GM21390 (cell line): ENCODE measurements around the gene TRAK1.

ENCODE experiments used
- ATAC-seq: cut with Tn5 transposase; IDR thresholded peaks from one replicate; pipeline ENCODE4 v1.9.1; 2021; ENCODE audit not compliant: unreplicated experiment

Gene TRAK1

GRCh38 chr3:42066516-42067181, 24.5 kb upstream of the TRAK1 start:
- no peak for ATAC-seq

DNA sequence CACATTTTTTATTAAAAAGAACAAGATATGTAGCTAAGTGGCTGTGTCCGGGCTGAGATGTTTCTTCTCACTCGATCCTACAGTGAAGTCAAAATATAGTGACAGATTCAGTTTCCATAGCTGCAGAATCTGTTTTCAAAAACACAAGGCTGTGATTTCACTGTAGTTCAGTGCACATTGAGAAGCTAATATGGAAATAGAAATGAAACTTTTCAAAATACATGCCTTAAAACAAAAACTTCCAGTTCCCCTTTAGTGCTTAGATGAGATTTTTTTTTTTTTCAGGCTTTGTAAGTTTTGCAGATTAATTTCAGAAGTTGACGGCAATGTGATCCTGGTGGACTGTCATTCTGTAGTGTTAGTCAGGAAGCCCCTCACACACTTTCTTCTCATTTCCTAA, 23.8 kb upstream of the TRAK1 start:
- peak; percentile 90 for ATAC-seq

- no peak for ATAC-seq
These were observed 22.7 kb upstream of the TRAK1 start for GRCh38 chr3:42068303-42069088.

DNA sequence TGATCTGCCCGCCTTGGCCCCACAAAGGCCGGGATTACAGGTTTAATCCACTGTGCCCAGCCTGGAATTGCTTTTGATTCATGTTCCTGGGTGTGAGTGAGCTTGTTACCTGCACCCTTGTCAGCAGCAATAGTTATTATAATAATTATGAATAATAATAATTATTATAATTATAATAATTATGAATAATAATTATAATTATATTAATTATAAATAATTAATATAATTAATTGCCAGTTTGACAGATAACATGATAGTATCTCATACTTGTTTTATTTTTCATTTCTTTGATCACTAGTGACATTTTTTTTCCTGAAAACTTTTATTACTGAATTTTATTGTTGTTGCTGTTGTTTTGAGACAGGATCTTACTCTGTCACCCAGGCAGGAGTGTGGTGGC, 21.1 kb upstream of the TRAK1 start:
- no peak for ATAC-seq

DNA sequence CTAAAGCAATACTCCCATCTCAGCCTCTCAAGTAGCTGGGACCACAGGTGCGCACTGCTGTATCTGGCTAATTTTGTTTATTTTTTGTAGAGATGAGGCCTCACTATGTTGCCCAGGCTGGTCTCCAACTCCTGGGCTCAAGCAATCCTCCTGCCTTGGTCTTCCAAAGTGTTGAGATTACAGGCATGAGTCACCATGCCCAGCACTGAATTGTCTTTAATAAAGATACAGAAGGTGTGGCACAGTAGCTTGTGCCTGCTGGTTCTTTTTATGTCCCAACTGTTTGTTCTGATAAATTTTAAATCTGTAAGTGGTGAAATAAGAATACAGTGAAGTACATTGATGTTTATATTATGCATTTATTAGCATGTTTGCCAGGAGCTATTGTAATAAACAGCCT, 20.6 kb upstream of the TRAK1 start:
- no peak for ATAC-seq

- ATAC-seq, result peak; percentile 53
These were observed 19.0 kb upstream of the TRAK1 start for GRCh38 chr3:42071904-42072812.

GRCh38 chr3:42072831-42073301, 18.3 kb upstream of the TRAK1 start:
- no peak for ATAC-seq

DNA sequence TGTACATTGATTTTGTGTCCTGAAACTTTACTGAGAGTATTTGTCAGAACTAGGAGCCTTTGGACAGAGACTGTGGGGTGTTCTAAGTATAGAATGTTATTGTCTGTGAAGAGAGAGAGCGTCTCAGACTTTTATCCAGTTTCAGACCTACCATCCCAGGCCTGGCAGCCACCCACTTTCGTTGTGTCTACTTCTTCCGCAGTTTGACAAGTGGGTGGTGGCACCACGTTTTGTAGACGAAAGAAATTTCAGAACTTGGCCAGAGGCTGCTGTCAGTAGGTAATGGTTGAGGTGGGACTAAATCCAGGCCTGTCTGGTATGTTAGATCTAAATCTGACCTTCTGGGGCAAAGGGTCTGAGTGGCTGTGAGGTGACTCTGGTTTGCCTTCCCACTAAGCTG, 13.4 kb upstream of the TRAK1 start:
- no peak for ATAC-seq

GRCh38 chr3:42078677-42079076, 12.5 kb upstream of the TRAK1 start:
- no peak for ATAC-seq

DNA sequence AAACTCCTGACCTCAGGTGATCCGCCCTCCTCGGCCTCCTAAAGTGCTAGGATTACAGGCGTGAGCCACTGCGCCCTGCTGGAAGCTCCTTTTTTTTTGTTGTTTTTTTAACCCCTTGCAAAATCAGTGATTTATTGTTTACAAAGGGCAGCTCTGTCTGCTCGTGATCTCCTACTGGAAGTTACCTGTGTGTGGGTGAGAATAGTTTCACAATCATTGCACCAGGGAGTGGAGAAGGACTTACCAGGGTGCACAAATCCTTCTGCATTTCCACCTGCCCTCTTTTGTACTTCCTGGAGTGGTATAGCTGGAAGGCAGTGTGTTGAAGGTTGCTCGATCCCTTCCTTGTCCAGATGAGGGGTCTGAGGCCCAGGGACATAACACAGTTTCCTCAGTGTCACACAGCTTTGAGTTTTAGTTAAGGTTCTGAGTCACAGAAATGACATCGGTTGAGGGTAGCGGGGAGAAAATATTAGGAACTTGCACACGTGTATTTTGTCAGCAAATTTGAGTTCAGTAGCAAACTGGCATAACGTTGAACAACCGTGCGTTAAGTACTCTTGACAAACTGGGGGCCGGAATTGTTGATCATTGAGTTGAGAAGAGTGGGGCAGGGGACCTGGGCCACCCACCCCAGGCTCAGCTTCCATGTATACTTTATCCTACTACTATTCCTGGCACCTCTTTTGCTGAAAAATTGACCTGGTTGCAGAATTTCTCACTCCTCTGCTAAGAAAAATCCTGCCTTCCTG, 11.3 kb upstream of the TRAK1 start:
- no peak for ATAC-seq

DNA sequence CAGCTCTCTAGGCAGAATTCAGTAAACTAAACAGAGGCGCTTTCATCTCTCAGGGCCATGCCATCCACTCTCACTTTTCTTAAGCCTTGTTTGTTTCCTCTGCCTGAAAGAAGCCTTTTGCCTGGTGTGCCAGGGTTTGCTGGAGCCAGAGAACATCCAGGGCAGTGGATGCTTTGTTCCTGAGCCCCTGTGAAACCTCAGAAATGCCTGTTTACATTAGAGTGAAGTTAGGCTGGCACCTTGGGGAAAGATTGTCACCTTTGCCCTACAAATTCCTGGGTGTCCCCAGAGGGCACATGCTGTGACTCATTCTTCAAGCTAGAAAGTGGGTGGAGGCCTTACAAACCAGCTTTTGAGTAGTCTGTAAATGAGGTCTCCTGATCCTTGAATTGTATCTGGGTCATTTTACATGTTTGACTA, 10.7 kb upstream of the TRAK1 start:
- ATAC-seq, result no peak

DNA sequence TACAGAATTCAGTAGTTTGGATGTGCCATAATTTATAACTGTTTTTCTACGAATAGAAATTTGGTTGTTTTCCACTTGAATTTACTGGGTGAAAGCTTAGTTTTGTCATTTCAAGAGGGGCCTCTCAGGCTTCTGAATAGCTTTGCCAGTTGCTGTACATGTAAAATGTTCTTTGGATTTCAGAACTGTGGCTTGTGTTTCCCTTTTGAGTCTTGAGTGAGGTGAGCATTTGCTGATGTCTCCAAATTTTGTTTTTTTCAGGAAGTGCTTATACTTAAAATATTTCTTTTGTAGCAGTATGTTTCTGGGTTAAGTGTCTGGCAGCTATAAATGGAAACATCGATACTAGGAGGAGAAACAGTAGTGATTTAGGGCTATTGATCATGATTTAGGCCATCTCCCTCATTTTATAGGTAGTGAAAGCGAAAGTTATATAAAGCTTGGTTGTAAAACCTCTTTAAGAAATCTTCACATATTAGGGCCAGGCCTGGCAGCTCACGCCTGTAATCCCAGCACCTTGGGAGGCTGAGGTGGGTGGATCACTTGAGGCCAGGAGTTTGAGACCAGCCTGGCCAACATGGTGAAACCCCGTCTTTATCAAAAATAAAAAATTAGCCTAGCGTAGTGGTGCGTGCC, 9.2 kb upstream of the TRAK1 start:
- peak; percentile 54 for ATAC-seq

GRCh38 chr3:42084586-42084985, 6.6 kb upstream of the TRAK1 start:
- ATAC-seq, result no peak

GRCh38 chr3:42085641-42086376, 5.3 kb upstream of the TRAK1 start:
- ATAC-seq, result no peak

GRCh38 chr3:42088803-42089530, 2.2 kb upstream of the TRAK1 start:
- no peak for ATAC-seq

- peak; percentile 37 for ATAC-seq
These were observed 849 bp downstream of the TRAK1 start for GRCh38 chr3:42092006-42092405.

DNA sequence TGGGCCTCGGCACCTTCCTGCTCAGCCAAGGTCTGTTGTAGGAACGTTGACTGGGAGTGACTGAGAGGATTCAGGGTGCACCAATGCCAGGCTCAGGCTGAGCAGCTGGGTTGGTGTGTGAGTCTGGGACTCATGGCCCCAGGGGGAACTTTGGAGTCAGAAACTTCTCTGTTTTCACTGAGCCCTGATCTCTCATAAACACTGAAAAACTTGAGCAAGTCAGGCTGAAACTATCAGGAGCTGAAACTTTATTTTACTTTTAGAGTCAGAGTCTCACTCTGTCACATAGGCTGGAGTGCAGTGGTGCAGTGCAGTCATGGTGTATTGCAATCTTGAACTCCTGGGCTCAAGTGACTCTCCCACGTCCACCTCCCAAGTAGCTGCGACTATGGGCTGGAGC, 3.0 kb downstream of the TRAK1 start:
- peak; percentile 72 for ATAC-seq

GRCh38 chr3:42094691-42095391, 3.7 kb downstream of the TRAK1 start:
- ATAC-seq, result no peak
